GM19239 (cell line): ENCODE results near the gene CTIF.

ENCODE experiments used
- DNase-seq: peaks from one replicate; pipeline ENCODE4 v3.0.0; 2011; ENCODE audit warnings: low spot score; ENCODE audit not compliant: insufficient read length
- FAIRE-seq: peaks from 2 replicates; lab custom pipeline; 2011; peaks lifted over from hg19 to GRCh38; lab: Jason Lieb, UNC

The CTIF gene

DNA sequence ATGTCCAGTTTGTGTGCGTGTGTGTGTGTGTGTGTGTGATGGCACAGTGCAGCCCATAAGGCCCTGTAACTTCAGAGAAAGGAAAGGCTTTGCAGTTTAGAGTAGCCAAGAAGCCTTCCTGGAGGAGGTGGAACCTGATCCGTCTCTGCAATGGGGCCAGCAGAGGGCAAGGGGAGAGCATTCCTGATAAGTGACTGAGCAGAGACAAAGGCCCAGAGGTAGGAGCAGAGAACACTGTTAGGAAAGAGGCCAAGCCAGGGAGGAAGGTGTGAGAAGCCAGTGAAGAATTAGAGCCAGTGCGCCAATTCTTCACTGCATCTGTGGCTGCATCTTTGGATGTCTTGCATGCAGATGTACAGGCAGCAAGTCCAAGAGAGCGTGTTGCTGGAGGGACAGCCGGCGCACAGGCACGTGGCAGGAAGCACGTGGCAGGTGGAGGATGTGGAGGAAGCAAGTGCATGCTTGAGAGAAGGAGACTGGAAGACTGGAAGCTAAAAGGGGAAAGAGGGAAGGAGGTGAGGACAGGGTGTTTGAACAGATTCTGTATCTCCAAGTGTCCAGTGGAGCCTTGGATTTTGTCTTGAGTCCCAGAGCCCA lies 196.3 kb downstream of the CTIF start:
- DNase-seq (no peak), FAIRE-seq (no peak)

DNA sequence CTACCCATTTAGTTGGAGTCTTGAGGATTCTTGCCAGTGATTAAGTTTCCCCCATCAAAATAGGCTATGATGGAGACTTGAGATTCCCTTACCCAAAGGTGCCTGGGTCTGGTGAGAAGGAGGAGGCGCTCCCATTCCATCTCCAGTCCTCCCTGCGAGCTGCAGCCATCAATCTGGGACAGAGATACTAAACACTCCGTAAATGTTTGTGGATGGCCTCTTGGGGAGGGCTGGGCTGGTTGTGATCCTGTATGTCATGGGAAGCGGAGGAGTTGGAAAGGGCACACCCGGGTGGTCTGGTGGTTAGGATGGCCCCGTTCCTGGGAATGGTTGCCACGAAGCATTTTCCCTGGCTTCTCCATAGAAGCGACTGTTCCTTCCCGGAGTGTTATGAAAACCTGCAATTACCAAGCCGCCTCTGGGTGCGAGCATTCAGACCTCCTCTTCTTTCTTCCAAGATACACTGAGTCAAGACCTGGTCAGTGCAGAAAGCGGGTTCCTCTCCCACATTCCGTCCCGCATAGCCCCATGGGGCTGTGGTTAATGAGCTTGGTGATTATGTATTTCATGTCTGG lies 196.9 kb downstream of the CTIF start:
- DNase-seq (no peak), FAIRE-seq (no peak)

DNA sequence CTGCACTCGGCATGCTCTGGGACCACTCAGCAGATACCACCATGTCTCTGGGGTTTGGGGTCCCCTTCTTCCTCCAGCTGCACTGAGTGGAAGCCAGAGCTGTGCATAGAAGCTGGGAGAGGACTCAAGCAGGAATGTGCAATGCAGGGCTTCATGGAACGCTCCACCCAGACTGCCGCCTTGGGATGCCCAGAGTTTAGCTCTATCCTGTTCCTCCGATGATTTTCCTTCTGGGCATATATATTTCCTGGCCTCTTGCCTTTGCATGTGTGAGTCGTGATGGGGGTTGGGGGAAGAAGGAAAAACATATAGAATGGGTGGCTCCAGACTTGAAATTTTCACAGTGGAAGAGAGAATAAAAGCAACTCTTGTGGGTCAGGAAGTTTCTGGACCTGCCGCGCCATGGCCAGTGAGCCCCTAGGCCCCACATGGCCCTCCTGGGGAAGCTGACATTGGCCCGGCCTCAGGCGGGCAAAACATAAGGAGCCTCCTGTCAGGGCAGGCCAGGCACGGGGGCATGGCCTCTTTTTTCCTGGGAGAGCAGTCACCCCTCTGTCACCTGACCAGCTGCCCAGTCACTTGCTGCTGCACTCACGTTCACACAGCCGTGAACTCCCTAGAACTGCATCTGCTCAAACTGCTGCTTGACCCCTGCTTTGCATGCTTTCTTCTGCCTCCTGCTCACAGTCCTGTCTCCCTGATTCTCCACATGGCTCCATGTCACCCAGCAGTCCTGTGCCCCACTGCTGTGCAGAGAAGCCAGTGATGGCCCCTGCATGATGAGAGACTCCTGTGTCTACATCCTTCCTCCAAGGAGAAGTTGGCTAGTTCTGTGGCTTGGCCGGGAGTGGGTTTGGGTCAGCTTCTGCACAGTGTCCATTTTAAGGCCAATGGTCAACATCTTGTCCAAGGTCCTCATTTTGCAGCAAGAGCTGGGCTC lies 197.8 kb downstream of the CTIF start:
- DNase-seq (no peak), FAIRE-seq (no peak)

DNA sequence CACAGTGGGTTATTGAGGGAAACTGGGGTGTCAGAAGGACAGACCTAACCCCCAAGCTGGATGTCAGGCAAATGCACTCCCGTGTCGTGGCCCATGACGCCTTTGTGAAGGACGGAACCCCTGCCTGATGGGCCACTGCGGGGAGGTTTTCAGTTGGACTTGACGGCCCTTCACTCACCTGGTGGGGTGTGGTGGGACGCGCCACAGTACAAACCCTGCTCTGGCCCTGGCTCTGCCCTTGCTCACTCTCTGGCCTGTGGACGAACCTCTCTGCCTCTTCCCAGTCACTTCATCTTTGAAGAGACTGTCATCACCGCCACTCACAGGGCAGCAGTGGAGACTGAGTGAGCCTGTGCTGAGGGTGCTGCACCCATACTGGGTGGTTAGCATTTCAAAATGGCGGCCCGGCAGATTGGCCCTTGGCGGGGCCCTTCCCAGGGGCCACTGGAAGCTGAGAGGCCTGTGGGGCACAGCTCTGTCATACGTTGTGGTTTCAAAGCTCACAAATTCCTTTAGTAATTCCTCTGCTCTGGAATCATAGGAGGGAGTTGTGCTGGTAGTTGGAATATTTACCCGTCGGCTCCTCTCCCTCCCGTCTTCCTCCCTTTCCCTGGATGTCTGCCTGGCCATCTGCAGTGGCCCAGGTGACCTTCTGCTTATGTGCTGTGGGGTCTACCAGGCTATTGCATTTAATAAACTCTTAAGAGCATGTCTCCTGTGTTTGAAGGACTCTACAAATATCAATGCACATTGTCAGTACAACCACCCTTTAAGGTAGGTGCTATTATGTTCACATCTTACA lies 200.6 kb downstream of the CTIF start:
- FAIRE-seq (no peak), DNase-seq (no peak)

DNA sequence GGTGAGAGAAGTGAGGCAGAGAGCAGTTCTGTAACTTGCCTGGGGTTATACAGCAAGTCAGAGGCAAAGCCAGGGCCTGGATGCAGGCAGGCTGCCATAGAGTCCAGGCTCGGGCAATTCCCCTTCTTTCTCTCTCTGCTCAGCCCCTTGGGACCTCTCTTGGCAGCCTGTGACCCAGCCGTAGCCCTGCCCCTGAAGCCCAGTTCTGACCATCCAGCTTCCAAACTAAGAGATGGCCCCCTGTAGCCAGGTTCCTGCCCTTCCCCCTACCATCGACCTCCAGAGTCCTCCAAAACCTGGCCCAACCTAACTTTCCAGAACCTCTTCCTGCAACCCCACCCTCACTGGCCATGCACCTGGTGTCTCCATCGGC lies 201.2 kb downstream of the CTIF start:
- FAIRE-seq: no peak

DNA sequence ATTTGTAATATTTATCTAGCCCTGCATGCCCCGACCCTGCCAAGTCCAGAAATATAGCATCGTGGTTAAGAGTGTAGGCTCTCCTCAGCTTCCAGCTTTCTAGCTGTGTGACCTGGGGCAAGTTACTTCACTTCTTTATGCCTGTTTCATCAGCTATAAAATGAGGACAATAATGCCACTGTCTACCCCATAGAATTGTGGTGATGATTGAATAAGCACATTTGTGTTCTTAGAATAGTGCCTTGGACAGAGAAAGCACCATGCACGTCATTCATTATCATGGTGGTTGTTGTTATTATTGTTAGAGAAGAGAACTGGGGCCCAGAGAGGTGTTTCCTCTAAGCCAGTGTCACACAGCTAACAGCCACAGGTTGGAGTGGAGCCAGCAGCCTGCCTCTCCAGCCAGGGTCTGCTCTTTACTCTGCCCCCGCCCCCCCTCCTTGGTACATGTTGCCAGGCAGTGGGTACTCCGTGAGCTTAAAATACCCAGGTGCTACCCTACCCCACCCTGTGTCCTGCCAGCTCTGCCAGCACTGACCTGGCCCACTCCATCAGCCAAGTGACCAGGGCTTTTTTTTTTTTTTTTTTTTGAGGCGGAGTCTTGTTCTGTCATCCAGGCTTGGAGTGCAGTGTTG lies 202.1 kb downstream of the CTIF start:
- FAIRE-seq: no peak
- DNase-seq: no peak

More for the DNA sequence above, 201.2 kb downstream of the CTIF start:
- no peak for DNase-seq

DNA sequence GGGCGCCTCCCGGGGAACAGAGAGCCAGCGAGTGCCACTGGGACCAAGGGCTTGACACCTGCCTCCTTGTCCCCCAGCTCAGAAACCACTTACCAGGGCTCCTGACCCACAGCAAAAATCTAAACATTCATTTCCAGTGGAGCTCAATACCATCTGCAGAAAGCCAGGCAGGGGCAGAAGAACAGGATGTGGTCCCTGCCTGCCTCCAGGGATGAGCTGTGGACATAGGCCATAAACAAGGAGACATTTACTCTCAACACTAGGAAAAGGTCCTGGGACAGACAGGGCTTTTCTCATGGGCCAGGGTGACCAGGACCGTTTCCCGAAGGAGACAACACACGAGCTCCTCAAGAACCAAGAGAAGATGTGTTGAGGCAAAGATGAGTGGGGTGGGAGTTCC lies 203.0 kb downstream of the CTIF start:
- FAIRE-seq: no peak

DNA sequence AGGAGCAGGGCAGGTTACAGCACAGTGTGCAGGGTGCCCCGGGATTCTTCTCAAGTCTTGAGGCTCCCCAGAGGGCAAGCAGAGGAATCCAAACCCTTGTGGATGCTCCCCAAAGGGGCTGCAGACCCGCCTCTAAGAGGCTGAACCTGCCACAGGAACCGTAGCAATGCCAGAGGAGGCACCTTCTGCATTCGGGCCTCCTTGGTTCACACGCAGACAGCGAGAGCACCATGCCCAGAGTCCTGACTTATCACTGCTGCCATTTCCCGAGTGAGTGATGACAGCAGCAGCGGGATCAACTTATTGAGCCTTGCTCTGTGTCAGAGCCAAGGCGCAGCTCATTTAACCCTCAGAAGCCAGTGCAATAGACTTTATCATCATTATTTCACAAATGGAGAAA lies 203.5 kb downstream of the CTIF start:
- FAIRE-seq: no peak
- DNase-seq: no peak

More for the DNA sequence above, 203.0 kb downstream of the CTIF start:
- no peak for DNase-seq

DNA sequence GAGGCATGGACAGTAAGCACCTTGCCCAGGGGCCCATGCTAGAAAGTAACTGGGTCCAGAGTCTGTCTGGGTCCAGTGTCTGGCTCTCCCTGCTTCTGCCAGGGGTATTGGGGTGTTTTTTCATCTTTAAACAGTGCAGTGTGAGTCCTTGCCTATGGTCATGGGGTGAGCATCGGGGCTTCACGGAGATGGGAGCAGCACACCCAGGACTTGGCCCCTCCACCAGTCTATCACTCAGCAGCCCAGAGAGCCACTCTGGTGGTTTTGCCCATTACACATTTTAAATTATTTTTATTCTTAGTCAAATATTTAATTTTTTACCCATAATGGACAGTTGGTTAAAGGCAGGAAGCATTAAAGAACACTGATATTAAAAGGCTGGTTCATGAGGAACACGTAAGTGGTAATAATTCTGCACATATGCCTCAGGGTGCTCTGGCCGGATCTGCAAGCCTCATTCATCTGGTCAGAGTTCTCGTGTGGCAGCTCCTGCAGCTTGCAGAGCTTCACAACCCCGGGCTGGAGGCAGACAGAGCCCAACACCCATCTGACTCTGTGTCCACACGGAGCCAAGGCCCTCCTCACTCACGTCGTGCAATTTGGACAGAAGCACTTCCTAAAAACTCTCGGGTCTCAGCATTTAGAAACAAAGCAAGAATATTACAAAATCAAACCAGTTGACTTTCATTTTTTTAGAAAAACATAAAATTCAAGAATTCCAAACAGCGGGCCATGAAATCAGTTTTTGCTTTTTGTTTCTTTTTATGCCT lies 204.1 kb downstream of the CTIF start:
- no peak for DNase-seq
- no peak for FAIRE-seq

DNA sequence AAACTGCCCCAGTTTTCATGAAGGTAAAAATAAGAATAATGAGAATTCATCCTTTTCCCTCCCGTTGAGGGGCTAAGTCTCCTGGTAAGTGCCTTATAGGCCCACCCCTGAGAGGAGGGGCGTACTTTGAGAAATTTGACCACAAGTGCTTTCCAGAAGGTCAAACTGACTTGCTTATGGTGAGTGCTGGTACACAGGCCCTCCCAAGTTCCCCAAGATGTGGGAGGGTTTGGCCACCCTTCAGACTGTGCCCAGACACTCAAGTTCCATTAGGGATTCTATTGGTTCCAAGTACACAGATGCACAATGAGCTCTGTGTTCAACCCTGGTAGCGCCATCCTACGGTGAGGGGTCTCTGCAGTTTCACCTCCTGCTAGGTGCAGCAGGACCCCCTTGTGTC lies 205.1 kb downstream of the CTIF start:
- DNase-seq (no peak), FAIRE-seq (no peak)

DNA sequence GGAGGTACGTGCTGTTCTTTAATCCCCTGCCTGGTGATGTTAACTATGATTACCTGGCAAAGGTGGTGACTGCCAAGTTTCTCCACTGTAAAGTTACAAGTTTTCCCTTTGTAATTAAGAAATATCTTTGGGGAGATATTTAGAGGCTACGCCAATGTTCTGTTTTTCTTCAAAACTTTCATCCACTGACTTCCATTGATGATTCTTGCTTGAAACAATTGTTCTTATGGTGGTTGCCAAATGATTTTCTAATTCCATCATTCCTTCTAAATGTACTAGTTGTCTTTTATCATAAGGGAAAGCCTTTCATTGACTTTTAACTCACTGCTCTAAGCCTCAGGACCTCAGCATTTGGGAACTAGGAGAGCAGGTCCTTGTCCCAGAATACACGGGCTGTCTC lies 206.5 kb downstream of the CTIF start:
- no peak for FAIRE-seq
- no peak for DNase-seq

DNA sequence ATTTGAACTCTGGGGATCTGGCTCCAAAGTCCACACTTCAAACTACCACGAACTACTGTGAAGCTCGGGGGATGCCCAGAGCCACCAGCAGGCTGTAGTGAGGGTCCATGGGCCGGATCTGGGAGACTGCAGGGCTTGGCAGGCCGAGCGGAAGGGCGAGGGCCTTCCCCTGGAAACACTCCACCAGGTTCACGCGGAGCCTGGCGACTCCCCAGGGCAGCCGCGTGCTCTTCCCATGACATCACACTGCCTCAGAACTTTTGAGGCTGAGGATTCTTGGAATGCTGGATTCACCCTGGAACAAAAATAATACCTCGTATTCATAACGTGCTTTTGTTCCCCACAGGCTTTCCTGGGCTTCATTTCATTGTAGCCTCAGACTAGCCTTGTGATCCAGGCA lies 210.9 kb downstream of the CTIF start:
- FAIRE-seq (no peak), DNase-seq (no peak)

DNA sequence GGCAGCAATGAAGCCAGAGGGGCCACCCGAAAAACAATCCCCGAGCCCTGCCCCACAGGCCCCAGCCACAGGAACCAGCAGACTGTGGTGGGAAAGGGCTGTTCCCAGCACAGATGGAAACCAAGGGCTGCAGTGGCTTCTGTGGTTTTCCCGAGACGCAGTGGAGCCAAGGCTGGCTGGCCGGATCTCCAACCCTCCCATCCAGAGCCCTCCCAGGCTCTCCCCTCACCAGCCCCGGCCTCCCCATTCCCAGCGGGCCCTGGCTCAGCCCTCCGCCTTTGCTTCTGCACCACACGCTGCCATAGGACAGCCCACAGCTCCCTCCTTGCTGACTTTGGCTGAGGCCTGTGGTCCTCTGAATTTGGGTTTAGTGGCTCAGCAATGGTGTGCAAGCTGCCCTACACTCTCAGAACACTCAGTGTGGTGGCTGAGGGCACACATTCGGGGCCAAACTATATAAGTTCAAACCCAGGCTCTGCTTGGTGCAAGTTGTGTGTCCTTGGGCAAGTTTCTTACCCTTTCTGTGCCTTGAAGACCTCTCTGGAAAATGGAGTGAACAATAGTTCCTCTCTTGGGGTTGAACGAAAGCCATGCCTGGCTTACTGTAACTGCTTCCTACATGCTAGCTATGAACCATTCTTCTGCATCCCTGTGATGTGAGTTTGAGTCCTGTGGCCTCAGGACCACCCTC lies 211.8 kb downstream of the CTIF start:
- FAIRE-seq: no peak

DNA sequence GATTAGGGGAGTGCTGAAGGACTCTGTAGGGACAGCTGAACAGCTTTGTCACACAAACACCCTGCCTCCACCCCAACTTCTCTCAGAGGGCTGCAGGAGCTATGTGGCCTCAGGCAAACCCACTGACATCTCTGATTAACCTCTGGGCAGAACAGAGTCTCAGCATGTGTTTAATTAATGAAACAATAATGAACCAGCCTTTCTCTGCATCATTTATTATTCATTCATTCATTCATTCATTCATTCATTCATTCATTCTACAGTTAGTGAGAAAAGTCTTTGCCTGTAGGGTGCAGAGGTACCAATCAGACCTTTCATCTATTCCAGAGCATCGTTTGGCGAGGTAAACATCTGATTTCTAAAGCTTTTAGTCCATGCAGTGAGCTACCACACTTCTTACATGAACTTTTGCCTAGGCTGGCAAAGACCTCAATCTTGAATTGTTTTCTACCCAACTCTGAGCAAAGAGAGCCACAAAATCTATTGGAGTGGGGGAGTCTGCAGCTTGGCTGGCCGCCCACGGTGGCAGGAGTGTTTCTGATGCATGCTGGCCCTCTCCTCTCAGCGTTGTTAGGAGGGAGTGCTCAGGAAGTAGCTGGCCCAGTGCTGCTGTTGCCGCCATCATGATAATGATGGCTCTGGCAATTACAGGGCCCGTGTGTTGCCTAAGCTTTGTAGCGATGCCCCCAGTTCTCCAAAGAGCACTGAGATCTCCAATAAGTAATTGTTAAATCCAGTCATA lies 213.1 kb downstream of the CTIF start:
- FAIRE-seq (no peak), DNase-seq (no peak)

More for the DNA sequence above, 211.8 kb downstream of the CTIF start:
- DNase-seq: no peak

DNA sequence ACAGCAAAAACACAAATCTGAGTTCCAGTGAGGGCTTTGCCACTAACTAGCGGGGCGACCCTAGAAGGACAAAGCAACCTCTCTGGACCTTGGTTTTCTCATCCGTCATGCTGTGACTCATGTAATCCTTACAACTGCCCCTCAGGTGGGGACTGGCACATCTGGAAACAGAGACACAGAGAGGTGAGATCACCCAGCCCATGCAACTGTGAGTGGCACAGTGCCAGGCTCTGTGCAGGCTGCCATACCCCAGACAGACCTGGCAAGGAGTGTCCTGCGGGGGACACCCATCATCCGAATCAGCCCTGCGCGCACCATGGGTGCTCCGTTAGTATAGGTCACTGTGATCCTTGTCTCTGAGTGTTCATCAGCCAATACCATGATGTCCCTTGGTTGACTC lies 213.6 kb downstream of the CTIF start:
- FAIRE-seq (no peak), DNase-seq (no peak)

DNA sequence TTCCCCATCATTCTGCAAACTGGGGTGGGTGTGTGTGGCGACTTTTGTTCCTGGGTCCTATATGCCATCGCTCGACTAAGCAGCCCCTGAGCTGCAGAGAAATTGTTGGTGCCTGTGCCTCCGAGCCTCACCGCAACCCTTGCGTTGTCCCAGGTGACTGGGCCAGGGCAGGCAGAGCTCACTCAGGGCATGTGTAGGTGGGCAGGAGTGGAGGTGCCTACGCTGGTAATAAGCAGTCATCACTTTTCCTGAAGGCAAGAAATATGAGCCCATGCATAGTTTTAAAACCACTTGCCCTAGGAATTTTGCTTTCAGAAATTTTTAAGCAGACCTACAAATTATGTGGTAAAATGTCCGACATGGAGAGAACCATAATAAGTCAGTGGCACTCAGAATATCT lies 214.1 kb downstream of the CTIF start:
- no peak for FAIRE-seq
- DNase-seq: no peak

DNA sequence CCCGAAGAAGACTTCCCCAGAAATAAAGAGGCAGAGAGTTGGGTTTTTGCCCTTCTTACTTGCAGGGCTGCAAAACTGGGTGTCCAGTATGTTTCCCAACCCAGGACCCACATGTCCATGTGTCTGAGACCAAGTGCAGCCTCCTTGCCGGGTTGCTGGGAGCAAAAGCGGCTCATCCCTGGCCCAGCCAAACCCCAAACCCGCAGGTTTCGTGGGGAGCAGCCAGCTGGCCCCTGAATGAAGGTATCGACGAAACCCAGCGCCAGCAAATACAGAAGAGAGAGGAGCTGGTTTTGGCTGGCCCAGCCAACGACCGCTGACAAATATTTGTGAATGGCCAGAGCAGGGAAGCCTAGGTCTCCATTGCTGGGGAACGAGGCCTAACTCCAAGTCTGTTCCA lies 214.9 kb downstream of the CTIF start:
- FAIRE-seq (no peak), DNase-seq (no peak)

DNA sequence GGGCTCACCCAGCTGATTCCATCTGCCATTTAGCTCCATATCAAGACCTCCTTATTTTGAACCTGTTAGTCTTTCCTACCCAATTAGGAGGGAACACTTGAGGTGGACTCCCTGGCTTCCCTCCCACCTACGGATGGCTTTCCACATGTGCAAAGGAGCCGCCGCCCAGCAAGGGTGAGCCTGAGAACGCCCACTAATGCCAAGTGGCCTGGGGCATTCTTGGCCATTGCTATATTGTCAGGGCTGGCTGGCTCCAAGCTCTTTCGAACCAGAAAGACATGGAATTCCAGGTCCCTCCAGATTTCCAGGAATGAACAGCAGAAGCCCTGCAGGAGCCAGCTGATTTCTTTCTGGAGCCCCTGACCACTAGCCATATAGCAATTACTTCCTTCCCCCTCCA lies 215.7 kb downstream of the CTIF start:
- no peak for FAIRE-seq
- DNase-seq: no peak
